ENCODE data around the gene TNFRSF18.

DNA sequence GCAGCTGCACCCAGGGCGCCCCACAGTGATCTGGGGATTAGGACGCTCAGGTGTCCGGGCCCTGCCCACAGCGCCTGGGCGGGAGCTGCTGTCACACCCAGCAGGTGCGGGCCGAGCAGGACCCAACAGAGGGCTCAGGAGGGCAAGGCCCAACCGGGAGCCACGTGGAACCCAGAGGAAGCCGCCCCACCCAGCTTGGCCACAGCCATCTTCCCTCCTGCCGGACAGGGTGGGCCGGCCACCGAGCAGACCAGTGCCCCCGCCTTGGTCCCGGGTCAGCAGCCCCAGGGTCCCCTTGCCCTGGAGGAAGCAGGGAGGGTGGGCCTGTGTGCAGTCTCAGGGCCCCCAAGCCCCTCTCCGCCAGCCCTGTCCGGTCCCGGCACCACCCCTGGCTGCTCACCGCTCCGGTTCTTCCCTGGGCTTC, 39.0 kb downstream of the TNFRSF18 start:
- TF ChIP-seq, protein P1, sequence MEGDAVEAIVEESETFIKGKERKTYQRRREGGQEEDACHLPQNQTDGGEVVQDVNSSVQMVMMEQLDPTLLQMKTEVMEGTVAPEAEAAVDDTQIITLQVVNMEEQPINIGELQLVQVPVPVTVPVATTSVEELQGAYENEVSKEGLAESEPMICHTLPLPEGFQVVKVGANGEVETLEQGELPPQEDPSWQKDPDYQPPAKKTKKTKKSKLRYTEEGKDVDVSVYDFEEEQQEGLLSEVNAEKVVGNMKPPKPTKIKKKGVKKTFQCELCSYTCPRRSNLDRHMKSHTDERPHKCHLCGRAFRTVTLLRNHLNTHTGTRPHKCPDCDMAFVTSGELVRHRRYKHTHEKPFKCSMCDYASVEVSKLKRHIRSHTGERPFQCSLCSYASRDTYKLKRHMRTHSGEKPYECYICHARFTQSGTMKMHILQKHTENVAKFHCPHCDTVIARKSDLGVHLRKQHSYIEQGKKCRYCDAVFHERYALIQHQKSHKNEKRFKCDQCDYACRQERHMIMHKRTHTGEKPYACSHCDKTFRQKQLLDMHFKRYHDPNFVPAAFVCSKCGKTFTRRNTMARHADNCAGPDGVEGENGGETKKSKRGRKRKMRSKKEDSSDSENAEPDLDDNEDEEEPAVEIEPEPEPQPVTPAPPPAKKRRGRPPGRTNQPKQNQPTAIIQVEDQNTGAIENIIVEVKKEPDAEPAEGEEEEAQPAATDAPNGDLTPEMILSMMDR (IDR thresholded peaks at IDR 0.05; ENCODE audit: borderline replicate concordance, extremely low read depth, low read length, poor library complexity, severe bottlenecking), result no peak
- TF ChIP-seq EZH2 (IDR thresholded peaks at IDR 0.05; ENCODE audit: borderline replicate concordance, low read depth, low read length, severe bottlenecking), result no peak
